ENCODE results near the gene ERVMER34-1. TPM values are rescaled to one million over a fixed set of nuclear protein-coding genes. Genes with fewer than 3 reads are reported as not detected.

ERVMER34-1 gene
- total RNA-seq, 1 donor from 2014 or later = 1.4 TPM

DNA sequence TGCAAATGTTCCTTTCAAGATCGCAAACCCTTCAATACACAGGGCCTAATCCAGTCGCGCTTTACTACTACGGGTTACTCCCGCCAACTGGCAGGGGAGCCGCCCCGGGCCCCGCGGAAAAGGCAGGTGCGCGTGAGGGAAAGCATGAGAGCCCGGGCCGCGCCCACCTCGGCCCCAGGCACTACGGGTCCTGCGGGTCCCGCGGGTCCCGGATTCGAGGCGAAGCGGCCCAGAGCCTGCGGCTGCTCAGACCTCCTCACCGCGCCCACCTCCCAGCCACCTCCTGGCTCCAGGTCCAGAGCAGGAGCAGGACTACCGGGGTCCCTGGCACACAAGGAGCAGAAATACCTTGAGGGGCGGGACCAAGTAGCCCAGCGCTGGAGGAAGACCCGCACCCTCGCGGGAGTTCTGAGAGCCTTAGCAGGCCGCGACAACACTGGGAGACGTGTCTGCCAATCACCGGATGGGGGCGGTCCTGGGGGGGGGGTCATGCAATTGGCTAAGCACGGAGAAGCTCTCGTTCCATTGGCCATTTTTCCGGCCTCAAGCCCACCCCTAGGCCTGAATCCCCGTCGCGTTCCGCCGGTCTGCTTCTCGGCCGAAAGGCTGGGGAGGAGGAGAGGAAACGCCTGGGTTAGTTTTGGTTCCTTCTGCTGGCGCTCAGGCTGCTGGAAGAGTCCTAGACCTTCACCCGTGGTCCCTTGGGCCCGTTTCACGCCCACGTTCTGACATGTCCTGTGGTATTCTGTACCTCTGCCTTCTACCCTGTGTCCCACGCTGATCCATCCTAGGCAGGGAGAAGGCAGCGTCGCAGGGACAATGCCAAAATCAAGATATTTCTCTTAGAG lies 29.0 kb downstream of the ERVMER34-1 start:
- Mint-ChIP-seq H3K27ac (ENCODE audit: unreplicated experiment) (peak overlapping the region; percentile 89), H3K27me3 (ENCODE audit: low read depth) (peaks cover 1% of the 10 kb centered on the region), H3K36me3 (ENCODE audit: low read depth) (no peaks in the 10 kb centered on the region), H3K4me1 (ENCODE audit: low read depth) (peaks cover 16% of the 10 kb centered on the region), H3K9me3 (ENCODE audit: low read depth) (no peaks in the 10 kb centered on the region), H3K4me3 (ENCODE audit: unreplicated experiment) (peak overlapping the region; percentile 82)
- peak; percentile 12 for TF ChIP-seq CTCF (IDR thresholded peaks at IDR 0.05)
- peak; percentile 95 for DNase-seq (ENCODE audit: low spot score)

DNA sequence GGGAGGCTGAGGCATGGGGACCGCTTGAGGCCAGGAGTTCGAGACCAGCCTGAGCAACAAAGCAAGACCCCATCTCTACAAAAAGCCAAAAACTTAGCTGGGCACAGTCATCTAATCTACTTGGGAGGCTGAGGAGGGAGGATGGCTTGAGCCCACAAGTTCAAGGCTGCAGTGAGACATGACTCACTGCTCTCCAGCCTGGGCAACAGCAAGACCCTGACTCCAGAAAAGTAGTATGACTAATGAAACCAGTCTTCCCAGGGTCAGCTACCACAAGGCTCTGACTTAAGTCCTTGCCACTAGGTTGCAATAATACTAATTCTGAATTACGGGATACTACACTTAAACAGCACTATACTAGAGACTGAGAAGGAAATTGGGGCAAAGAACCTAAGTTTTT lies 33.1 kb downstream of the ERVMER34-1 start:
- peaks cover 4% of the 10 kb centered on the region for H3K36me3 Mint-ChIP-seq (ENCODE audit: low read depth)
- no peak for DNase-seq (ENCODE audit: low spot score)
- peaks cover 41% of the 10 kb centered on the region for H3K4me1 Mint-ChIP-seq (ENCODE audit: low read depth)
- no peak overlapping the region for H3K27ac Mint-ChIP-seq (ENCODE audit: unreplicated experiment)
- H3K4me3 Mint-ChIP-seq (ENCODE audit: unreplicated experiment) = no peak overlapping the region
- H3K27me3 Mint-ChIP-seq (ENCODE audit: low read depth) = no peaks in the 10 kb centered on the region
- no peaks in the 10 kb centered on the region for H3K9me3 Mint-ChIP-seq (ENCODE audit: low read depth)
- TF ChIP-seq CTCF (IDR thresholded peaks at IDR 0.05) = no peak

GRCh38 chr4:52716364-52717151 lies 34.7 kb downstream of the ERVMER34-1 start:
- peaks cover 4% of the 10 kb centered on the region for H3K36me3 Mint-ChIP-seq (ENCODE audit: low read depth)
- TF ChIP-seq CTCF (IDR thresholded peaks at IDR 0.05) = no peak
- no peak overlapping the region for H3K27ac Mint-ChIP-seq (ENCODE audit: unreplicated experiment)
- H3K9me3 Mint-ChIP-seq (ENCODE audit: low read depth) = no peaks in the 10 kb centered on the region
- no peaks in the 10 kb centered on the region for H3K27me3 Mint-ChIP-seq (ENCODE audit: low read depth)
- H3K4me1 Mint-ChIP-seq (ENCODE audit: low read depth) = peaks cover 41% of the 10 kb centered on the region
- no peak overlapping the region for H3K4me3 Mint-ChIP-seq (ENCODE audit: unreplicated experiment)
- no peak for DNase-seq (ENCODE audit: low spot score)

DNA sequence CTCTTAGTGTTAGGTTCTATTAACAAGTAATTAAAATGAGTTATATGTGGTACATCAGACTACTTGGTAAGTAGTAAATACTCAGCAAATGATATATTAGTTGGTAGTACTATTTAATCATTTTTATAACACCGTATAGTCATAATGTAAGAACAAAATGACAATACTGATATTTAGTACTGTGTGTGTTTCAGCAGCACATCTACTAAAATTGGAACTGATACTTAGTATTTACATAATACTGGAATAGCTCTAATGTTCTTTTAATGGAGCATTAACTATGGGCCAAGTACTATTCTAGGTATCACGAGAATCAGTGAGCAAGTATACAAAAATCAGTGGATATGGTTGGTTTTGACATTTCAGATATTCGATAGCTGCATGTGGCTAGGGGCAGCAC lies 35.3 kb downstream of the ERVMER34-1 start:
- H3K27me3 Mint-ChIP-seq (ENCODE audit: low read depth) = no peaks in the 10 kb centered on the region
- no peaks in the 10 kb centered on the region for H3K9me3 Mint-ChIP-seq (ENCODE audit: low read depth)
- no peak overlapping the region for H3K27ac Mint-ChIP-seq (ENCODE audit: unreplicated experiment)
- H3K4me3 Mint-ChIP-seq (ENCODE audit: unreplicated experiment) = no peak overlapping the region
- H3K36me3 Mint-ChIP-seq (ENCODE audit: low read depth) = peaks cover 4% of the 10 kb centered on the region
- DNase-seq (ENCODE audit: low spot score) = no peak
- no peak for TF ChIP-seq CTCF (IDR thresholded peaks at IDR 0.05)
- H3K4me1 Mint-ChIP-seq (ENCODE audit: low read depth) = peaks cover 41% of the 10 kb centered on the region

- no peak for TF ChIP-seq CTCF (IDR thresholded peaks at IDR 0.05)
- peak overlapping the region; percentile 59 for H3K27ac Mint-ChIP-seq (ENCODE audit: unreplicated experiment)
Measured at GRCh38 chr4:52715255-52715897, 35.8 kb downstream of the ERVMER34-1 start.

More at GRCh38 chr4:52715255-52715897, 35.8 kb downstream of the ERVMER34-1 start:
- DNase-seq (ENCODE audit: low spot score) = no peak
- Mint-ChIP-seq H3K36me3 (ENCODE audit: low read depth) (peaks cover 4% of the 10 kb centered on the region), H3K27me3 (ENCODE audit: low read depth) (no peaks in the 10 kb centered on the region), H3K9me3 (ENCODE audit: low read depth) (no peaks in the 10 kb centered on the region), H3K4me1 (ENCODE audit: low read depth) (peaks cover 41% of the 10 kb centered on the region), H3K4me3 (ENCODE audit: unreplicated experiment) (no peak overlapping the region)

Measured in chondrocyte (in vitro differentiated cells).